HEK293 (cell line): Measurements from ENCODE around the gene LNPEP.

Experiments used
- HOXA7 ChIP-seq: sonication (generic); formaldehyde crosslinking; IDR thresholded peaks from 2 replicates; pipeline ENCODE4 v1.8.1; 2022; ENCODE audit warnings: missing genetic modification reagents, borderline replicate concordance
- HOXC10 ChIP-seq: sonication (generic); formaldehyde crosslinking; IDR thresholded peaks from 2 replicates; pipeline ENCODE4 v1.8.1; 2023; ENCODE audit warnings: mild to moderate bottlenecking, missing genetic modification reagents
- OSR2 ChIP-seq: fragments of 450-650 bp; formaldehyde crosslinking; IDR thresholded peaks from 2 replicates; pipeline ENCODE4 v1.5.1; 2016; ENCODE audit warnings: missing biosample characterization, missing genetic modification characterization
- SCRT1 ChIP-seq: fragments of 450-650 bp; formaldehyde crosslinking; IDR thresholded peaks from 2 replicates; pipeline ENCODE4 v1.5.1; 2016; ENCODE audit warnings: missing biosample characterization, missing genetic modification characterization, borderline replicate concordance
- ZBTB17 ChIP-seq: fragments of 450-650 bp; formaldehyde crosslinking; IDR thresholded peaks from 2 replicates; pipeline ENCODE4 v1.5.1; 2016; ENCODE audit warnings: missing biosample characterization, missing genetic modification characterization
- ZBTB21 ChIP-seq: fragments of 450-650 bp; formaldehyde crosslinking; IDR thresholded peaks from 2 replicates; pipeline ENCODE4 v1.5.1; 2017; ENCODE audit warnings: missing biosample characterization, missing genetic modification characterization
- ZFP41 ChIP-seq: fragments of 450-650 bp; formaldehyde crosslinking; IDR thresholded peaks from 2 replicates; pipeline ENCODE4 v1.5.1; 2016; ENCODE audit warnings: missing biosample characterization, missing genetic modification characterization, borderline replicate concordance
- ZNF138 ChIP-seq: fragments of 450-650 bp; formaldehyde crosslinking; IDR thresholded peaks from 2 replicates; pipeline ENCODE4 v1.5.1; 2016; ENCODE audit warnings: missing biosample characterization, missing genetic modification characterization, borderline replicate concordance
- ZNF2 ChIP-seq: fragments of 450-650 bp; formaldehyde crosslinking; IDR thresholded peaks from 2 replicates; pipeline ENCODE4 v1.5.1; 2016; ENCODE audit warnings: missing biosample characterization, missing genetic modification characterization
- ZNF23 ChIP-seq: fragments of 450-650 bp; formaldehyde crosslinking; IDR thresholded peaks from 2 replicates; pipeline ENCODE4 v1.5.1; 2016; ENCODE audit warnings: missing biosample characterization, missing genetic modification characterization, borderline replicate concordance
- ZNF777 ChIP-seq: fragments of 450-650 bp; formaldehyde crosslinking; IDR thresholded peaks from 2 replicates; pipeline ENCODE4 v1.5.1; 2017; ENCODE audit warnings: missing biosample characterization, missing genetic modification characterization, borderline replicate concordance
- ZSCAN23 ChIP-seq: fragments of 450-650 bp; formaldehyde crosslinking; IDR thresholded peaks from 2 replicates; pipeline ENCODE4 v1.5.1; 2016; ENCODE audit warnings: missing biosample characterization, missing genetic modification characterization
- TF ChIP-seq, protein P1 (sequence below): fragments of 450-650 bp; formaldehyde crosslinking; IDR thresholded peaks from 2 replicates; pipeline ENCODE4 v1.5.1; 2016; ENCODE audit warnings: missing biosample characterization, missing genetic modification characterization
- TF ChIP-seq, protein P2 (sequence below): fragments of 450-650 bp; formaldehyde crosslinking; IDR thresholded peaks from 2 replicates; pipeline ENCODE4 v1.5.1; 2016; ENCODE audit warnings: missing biosample characterization, missing genetic modification characterization
- TF ChIP-seq, protein P3 (sequence below): fragments of 450-650 bp; formaldehyde crosslinking; conservative IDR thresholded peaks from 2 replicates; pipeline ENCODE4 v1.5.1; 2016; ENCODE audit warnings: low read depth, missing biosample characterization, missing genetic modification characterization
- TF ChIP-seq, protein P4 (sequence below): fragments of 450-650 bp; formaldehyde crosslinking; conservative IDR thresholded peaks from 2 replicates; pipeline ENCODE4 v1.5.1; 2016; ENCODE audit warnings: low read depth, missing biosample characterization, missing genetic modification characterization
- TF ChIP-seq, protein P5 (sequence below): fragments of 450-650 bp; formaldehyde crosslinking; IDR thresholded peaks from 2 replicates; pipeline ENCODE4 v1.5.1; 2016; ENCODE audit warnings: missing biosample characterization, missing genetic modification characterization
- TF ChIP-seq, protein P6 (sequence below): fragments of 450-650 bp; formaldehyde crosslinking; IDR thresholded peaks from 2 replicates; pipeline ENCODE4 v1.5.1; 2016; ENCODE audit warnings: missing biosample characterization, missing genetic modification characterization
- TF ChIP-seq, protein P7 (sequence below): fragments of 450-650 bp; formaldehyde crosslinking; IDR thresholded peaks from 2 replicates; pipeline ENCODE4 v1.5.1; 2016; ENCODE audit warnings: missing biosample characterization, missing genetic modification characterization

LNPEP gene

DNA sequence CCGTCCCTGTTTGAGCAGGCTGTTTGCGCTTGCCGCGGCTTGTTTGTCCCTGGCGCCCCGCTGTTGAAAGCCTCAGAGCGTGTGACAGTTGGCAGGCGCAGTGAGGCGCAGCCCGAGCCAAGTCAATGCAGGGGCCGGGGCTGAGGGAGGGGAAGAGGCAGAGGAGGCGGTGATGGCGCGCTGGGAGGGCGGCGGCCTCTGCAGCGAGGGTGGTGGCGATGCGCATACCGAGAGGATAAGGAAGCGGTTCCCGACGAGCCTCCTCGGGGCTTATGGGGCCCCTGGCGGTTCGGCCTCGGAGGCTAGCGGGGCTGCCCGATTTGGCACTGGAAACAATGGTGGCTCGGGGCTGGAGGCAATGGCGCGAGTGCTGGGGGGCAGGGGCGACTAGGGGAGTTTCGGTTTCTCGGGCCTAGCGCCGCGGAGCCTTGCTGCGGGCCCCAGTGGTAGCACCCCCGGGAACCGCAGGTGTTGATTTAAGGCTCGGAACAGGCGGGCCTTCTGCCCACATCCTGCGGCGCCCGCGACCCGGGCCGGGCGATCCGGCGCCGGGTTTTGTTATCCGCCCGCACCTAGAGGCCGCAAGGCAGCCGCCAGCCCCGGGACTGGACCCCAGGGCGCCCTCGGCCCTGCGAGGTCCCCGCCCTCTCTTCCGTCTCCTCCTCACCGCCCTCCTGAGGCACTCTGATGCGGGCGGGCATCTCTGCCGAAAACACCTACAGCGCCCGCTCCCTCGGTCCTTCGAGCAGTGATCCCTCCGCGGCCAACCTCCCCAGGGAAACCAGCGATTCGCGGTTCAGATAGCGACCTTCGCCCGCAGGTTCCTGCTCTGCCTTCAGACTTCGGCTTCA is 947 bp upstream of the LNPEP start (continued):
- no peak for TF ChIP-seq ZFP41 (tag by site-specific recombination)
- TF ChIP-seq ZBTB17, result peak; percentile 96
- no peak for TF ChIP-seq HOXA7 (CRISPR knock-in tag)
- TF ChIP-seq, protein P1, sequence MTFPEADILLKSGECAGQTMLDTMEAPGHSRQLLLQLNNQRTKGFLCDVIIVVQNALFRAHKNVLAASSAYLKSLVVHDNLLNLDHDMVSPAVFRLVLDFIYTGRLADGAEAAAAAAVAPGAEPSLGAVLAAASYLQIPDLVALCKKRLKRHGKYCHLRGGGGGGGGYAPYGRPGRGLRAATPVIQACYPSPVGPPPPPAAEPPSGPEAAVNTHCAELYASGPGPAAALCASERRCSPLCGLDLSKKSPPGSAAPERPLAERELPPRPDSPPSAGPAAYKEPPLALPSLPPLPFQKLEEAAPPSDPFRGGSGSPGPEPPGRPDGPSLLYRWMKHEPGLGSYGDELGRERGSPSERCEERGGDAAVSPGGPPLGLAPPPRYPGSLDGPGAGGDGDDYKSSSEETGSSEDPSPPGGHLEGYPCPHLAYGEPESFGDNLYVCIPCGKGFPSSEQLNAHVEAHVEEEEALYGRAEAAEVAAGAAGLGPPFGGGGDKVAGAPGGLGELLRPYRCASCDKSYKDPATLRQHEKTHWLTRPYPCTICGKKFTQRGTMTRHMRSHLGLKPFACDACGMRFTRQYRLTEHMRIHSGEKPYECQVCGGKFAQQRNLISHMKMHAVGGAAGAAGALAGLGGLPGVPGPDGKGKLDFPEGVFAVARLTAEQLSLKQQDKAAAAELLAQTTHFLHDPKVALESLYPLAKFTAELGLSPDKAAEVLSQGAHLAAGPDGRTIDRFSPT (tag by site-specific recombination), result no peak; the same call in 1 of the 2 replicates
- TF ChIP-seq, protein P2, sequence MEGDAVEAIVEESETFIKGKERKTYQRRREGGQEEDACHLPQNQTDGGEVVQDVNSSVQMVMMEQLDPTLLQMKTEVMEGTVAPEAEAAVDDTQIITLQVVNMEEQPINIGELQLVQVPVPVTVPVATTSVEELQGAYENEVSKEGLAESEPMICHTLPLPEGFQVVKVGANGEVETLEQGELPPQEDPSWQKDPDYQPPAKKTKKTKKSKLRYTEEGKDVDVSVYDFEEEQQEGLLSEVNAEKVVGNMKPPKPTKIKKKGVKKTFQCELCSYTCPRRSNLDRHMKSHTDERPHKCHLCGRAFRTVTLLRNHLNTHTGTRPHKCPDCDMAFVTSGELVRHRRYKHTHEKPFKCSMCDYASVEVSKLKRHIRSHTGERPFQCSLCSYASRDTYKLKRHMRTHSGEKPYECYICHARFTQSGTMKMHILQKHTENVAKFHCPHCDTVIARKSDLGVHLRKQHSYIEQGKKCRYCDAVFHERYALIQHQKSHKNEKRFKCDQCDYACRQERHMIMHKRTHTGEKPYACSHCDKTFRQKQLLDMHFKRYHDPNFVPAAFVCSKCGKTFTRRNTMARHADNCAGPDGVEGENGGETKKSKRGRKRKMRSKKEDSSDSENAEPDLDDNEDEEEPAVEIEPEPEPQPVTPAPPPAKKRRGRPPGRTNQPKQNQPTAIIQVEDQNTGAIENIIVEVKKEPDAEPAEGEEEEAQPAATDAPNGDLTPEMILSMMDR (tag by site-specific recombination), result peak; percentile 91
- TF ChIP-seq, protein P3, sequence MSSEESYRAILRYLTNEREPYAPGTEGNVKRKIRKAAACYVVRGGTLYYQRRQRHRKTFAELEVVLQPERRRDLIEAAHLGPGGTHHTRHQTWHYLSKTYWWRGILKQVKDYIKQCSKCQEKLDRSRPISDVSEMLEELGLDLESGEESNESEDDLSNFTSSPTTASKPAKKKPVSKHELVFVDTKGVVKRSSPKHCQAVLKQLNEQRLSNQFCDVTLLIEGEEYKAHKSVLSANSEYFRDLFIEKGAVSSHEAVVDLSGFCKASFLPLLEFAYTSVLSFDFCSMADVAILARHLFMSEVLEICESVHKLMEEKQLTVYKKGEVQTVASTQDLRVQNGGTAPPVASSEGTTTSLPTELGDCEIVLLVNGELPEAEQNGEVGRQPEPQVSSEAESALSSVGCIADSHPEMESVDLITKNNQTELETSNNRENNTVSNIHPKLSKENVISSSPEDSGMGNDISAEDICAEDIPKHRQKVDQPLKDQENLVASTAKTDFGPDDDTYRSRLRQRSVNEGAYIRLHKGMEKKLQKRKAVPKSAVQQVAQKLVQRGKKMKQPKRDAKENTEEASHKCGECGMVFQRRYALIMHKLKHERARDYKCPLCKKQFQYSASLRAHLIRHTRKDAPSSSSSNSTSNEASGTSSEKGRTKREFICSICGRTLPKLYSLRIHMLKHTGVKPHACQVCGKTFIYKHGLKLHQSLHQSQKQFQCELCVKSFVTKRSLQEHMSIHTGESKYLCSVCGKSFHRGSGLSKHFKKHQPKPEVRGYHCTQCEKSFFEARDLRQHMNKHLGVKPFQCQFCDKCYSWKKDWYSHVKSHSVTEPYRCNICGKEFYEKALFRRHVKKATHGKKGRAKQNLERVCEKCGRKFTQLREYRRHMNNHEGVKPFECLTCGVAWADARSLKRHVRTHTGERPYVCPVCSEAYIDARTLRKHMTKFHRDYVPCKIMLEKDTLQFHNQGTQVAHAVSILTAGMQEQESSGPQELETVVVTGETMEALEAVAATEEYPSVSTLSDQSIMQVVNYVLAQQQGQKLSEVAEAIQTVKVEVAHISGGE, result peak; percentile 81
- TF ChIP-seq ZNF23 (tag by site-specific recombination), result 0 out of 2 replicates have a peak, but pooled peaks have one; percentile 8
- TF ChIP-seq ZSCAN23 (tag by site-specific recombination), result peak; percentile 91; the same call in 1 of the 2 replicates
- peak; percentile 90 for TF ChIP-seq OSR2 (tag by site-specific recombination)
- TF ChIP-seq, protein P4, sequence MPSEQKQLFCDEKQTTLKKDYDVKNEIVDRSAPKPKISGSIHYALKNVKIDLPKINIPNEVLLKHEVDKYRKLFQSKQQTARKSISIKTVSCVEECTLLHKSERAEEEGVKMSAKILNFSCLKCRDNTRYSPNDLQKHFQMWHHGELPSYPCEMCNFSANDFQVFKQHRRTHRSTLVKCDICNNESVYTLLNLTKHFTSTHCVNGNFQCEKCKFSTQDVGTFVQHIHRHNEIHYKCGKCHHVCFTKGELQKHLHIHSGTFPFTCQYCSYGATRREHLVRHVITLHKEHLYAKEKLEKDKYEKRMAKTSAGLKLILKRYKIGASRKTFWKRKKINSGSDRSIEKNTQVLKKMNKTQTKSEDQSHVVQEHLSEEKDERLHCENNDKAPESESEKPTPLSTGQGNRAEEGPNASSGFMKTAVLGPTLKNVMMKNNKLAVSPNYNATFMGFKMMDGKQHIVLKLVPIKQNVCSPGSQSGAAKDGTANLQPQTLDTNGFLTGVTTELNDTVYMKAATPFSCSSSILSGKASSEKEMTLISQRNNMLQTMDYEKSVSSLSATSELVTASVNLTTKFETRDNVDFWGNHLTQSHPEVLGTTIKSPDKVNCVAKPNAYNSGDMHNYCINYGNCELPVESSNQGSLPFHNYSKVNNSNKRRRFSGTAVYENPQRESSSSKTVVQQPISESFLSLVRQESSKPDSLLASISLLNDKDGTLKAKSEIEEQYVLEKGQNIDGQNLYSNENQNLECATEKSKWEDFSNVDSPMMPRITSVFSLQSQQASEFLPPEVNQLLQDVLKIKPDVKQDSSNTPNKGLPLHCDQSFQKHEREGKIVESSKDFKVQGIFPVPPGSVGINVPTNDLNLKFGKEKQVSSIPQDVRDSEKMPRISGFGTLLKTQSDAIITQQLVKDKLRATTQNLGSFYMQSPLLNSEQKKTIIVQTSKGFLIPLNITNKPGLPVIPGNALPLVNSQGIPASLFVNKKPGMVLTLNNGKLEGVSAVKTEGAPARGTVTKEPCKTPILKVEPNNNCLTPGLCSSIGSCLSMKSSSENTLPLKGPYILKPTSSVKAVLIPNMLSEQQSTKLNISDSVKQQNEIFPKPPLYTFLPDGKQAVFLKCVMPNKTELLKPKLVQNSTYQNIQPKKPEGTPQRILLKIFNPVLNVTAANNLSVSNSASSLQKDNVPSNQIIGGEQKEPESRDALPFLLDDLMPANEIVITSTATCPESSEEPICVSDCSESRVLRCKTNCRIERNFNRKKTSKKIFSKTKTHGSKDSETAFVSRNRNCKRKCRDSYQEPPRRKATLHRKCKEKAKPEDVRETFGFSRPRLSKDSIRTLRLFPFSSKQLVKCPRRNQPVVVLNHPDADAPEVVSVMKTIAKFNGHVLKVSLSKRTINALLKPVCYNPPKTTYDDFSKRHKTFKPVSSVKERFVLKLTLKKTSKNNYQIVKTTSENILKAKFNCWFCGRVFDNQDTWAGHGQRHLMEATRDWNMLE (tag by site-specific recombination), result peak; percentile 42; the same call in 1 of the 2 replicates
- TF ChIP-seq ZNF2 (tag by site-specific recombination), result peak; percentile 97
- TF ChIP-seq, protein P5, sequence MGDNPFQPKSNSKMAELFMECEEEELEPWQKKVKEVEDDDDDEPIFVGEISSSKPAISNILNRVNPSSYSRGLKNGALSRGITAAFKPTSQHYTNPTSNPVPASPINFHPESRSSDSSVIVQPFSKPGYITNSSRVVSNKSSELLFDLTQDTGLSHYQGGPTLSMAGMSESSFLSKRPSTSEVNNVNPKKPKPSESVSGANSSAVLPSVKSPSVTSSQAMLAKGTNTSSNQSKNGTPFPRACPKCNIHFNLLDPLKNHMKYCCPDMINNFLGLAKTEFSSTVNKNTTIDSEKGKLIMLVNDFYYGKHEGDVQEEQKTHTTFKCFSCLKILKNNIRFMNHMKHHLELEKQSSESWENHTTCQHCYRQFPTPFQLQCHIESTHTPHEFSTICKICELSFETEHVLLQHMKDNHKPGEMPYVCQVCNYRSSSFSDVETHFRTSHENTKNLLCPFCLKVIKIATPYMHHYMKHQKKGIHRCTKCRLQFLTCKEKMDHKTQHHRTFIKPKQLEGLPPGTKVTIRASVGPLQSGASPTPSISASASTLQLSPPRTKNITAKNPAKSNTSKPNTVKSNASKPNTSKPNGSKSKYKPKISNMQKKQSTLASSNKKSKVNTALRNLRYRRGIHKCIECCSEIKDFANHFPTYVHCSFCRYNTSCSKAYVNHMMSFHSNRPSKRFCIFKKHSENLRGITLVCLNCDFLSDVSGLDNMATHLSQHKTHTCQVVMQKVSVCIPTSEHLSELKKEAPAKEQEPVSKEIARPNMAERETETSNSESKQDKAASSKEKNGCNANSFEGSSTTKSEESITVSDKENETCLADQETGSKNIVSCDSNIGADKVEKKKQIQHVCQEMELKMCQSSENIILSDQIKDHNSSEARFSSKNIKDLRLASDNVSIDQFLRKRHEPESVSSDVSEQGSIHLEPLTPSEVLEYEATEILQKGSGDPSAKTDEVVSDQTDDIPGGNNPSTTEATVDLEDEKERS (tag by site-specific recombination), result no peak
- peak; percentile 30; the same call in 1 of the 2 replicates for TF ChIP-seq ZBTB21 (tag by site-specific recombination)
- no peak; the same call in 1 of the 2 replicates for TF ChIP-seq HOXC10
- no peak for TF ChIP-seq ZNF138
- TF ChIP-seq, protein P6, sequence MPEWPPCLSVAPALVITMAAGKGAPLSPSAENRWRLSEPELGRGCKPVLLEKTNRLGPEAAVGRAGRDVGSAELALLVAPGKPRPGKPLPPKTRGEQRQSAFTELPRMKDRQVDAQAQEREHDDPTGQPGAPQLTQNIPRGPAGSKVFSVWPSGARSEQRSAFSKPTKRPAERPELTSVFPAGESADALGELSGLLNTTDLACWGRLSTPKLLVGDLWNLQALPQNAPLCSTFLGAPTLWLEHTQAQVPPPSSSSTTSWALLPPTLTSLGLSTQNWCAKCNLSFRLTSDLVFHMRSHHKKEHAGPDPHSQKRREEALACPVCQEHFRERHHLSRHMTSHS (tag by site-specific recombination), result no peak
- TF ChIP-seq, protein P7, sequence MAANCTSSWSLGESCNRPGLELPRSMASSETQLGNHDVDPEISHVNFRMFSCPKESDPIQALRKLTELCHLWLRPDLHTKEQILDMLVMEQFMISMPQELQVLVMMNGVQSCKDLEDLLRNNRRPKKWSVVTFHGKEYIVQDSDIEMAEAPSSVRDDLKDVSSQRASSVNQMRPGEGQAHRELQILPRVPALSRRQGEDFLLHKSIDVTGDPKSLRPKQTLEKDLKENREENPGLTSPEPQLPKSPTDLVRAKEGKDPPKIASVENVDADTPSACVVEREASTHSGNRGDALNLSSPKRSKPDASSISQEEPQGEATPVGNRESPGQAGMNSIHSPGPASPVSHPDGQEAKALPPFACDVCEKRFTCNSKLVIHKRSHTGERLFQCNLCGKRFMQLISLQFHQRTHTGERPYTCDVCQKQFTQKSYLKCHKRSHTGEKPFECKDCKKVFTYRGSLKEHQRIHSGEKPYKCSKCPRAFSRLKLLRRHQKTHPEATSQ, result peak; percentile 94; the same call in 1 of the 2 replicates
- no peak; the same call in none of the 2 replicates for TF ChIP-seq ZNF777 (tag by site-specific recombination)
- no peak for TF ChIP-seq SCRT1 (tag by site-specific recombination)
